SH-SY5Y (cell line): ENCODE data around the gene AKAP6.
A peak's percentile ranks its signal among the peaks of the same experiment; 100 is the strongest.

Source experiments
- GATA2 ChIP-seq: IDR thresholded peaks from 2 replicates; pipeline ENCODE4 v1.6.1; 2011; ENCODE audit warnings: mild to moderate bottlenecking, low read depth, low read length
- GATA3 ChIP-seq: IDR thresholded peaks from 2 replicates; pipeline ENCODE4 v1.6.1; 2011; ENCODE audit warnings: low read depth, mild to moderate bottlenecking, low read length, moderate library complexity

Gene AKAP6

GRCh38 chr14:32633930-32634329, 304.8 kb downstream of the AKAP6 start:
- TF ChIP-seq GATA3 (no peak), GATA2 (no peak)

- TF ChIP-seq GATA2 = no peak
- TF ChIP-seq GATA3 = no peak
These were observed 306.1 kb downstream of the AKAP6 start for GRCh38 chr14:32635061-32635719.

- no peak for TF ChIP-seq GATA3
- no peak for TF ChIP-seq GATA2
These were observed 308.5 kb downstream of the AKAP6 start for GRCh38 chr14:32637582-32637981.

- TF ChIP-seq GATA2 (no peak), GATA3 (no peak)
These were observed 310.1 kb downstream of the AKAP6 start for GRCh38 chr14:32639208-32639607.

GRCh38 chr14:32645551-32645950, 316.5 kb downstream of the AKAP6 start:
- TF ChIP-seq GATA2 = no peak
- TF ChIP-seq GATA3 = no peak

- TF ChIP-seq GATA2 (no peak), GATA3 (no peak)
These were observed 319.3 kb downstream of the AKAP6 start for GRCh38 chr14:32648434-32648833.

GRCh38 chr14:32650030-32650429, 320.9 kb downstream of the AKAP6 start:
- TF ChIP-seq GATA3 (no peak), GATA2 (no peak)

GRCh38 chr14:32650665-32651064, 321.6 kb downstream of the AKAP6 start:
- TF ChIP-seq GATA2 (no peak), GATA3 (no peak)

- no peak for TF ChIP-seq GATA2
- TF ChIP-seq GATA3 = no peak
These were observed 325.0 kb downstream of the AKAP6 start for GRCh38 chr14:32654106-32654505.

- no peak for TF ChIP-seq GATA3
- no peak for TF ChIP-seq GATA2
These were observed 327.5 kb downstream of the AKAP6 start for GRCh38 chr14:32656601-32657000.

- TF ChIP-seq GATA3 (no peak), GATA2 (no peak)
These were observed 328.0 kb downstream of the AKAP6 start for GRCh38 chr14:32657081-32657480.

GRCh38 chr14:32661216-32661615, 332.1 kb downstream of the AKAP6 start:
- no peak for TF ChIP-seq GATA3
- TF ChIP-seq GATA2 = no peak

- TF ChIP-seq GATA3 (no peak), GATA2 (no peak)
These were observed 333.1 kb downstream of the AKAP6 start for GRCh38 chr14:32662211-32662610.

GRCh38 chr14:32666308-32666707, 337.2 kb downstream of the AKAP6 start:
- no peak for TF ChIP-seq GATA2
- TF ChIP-seq GATA3 = 0 out of 2 replicates have a peak, but pooled peaks have one; percentile 44

- TF ChIP-seq GATA3 (no peak), GATA2 (no peak)
These were observed 338.2 kb downstream of the AKAP6 start for GRCh38 chr14:32667287-32667686.

GRCh38 chr14:32667791-32668190, 338.7 kb downstream of the AKAP6 start:
- TF ChIP-seq GATA2 (no peak), GATA3 (no peak)
